HEK293 (cell line): ENCODE measurements around the gene HNRNPL.
A peak's percentile ranks its signal among the peaks of the same experiment; 100 is the strongest.

Experiments used
- CTCF ChIA-PET: fragments of 350-600 bp; formaldehyde crosslinking; extraction: SDS; loops from one replicate; lab custom pipeline; 2021; ENCODE audit warnings: antibody characterized with exemption; lab: Yijun Ruan, JAX
- POLR2A ChIA-PET: fragments of 300-600 bp; formaldehyde crosslinking; extraction: SDS; loops from one replicate; lab custom pipeline; 2020; ENCODE audit warnings: antibody characterized with exemption, inconsistent platforms; lab: Yijun Ruan, JAX
- H3K27ac ChIP-seq: fragments of 200-500 bp; sonication (Bioruptor generic); 2 replicates; pipeline ENCODE4 v1.5.1; 2014; ENCODE audit warnings: low read depth, low read length, control low read depth, inconsistent platforms; ENCODE audit errors: extremely low read depth
- H3K36me3 ChIP-seq, 2 experiments: fragments of 200-500 bp in 1 of 2; sonication (Bioruptor generic) in 1 of 2; 1 replicate in 1 of 2; 2 replicates in 1 of 2; pipeline ENCODE4 v1.5.1; 2014 to 2017; ENCODE audit warnings: inconsistent platforms in 2 of 2, low read length in 2 of 2; ENCODE audit not compliant: control insufficient read depth in 2 of 2, insufficient read depth in 1 of 2
- H3K4me1 ChIP-seq: fragments of 200-500 bp; sonication (Bioruptor generic); 2 replicates; pipeline ENCODE4 v1.5.1; 2014; ENCODE audit warnings: mild to moderate bottlenecking, low read length, inconsistent platforms; ENCODE audit not compliant: control insufficient read depth, insufficient read depth
- H3K4me3 ChIP-seq: 2 replicates; pipeline ENCODE4 v1.5.1; 2011; ENCODE audit warnings: low read depth, mild to moderate bottlenecking, control low read depth, low read length, moderate library complexity
- H3K9me3 ChIP-seq: fragments of 200-500 bp; sonication (Bioruptor generic); 2 replicates; pipeline ENCODE4 v1.5.1; 2014; ENCODE audit warnings: low read depth, low read length, inconsistent platforms; ENCODE audit not compliant: control insufficient read depth, insufficient read depth
- BCL11B ChIP-seq: fragments of 450-650 bp; formaldehyde crosslinking; IDR thresholded peaks from 2 replicates; pipeline ENCODE4 v1.5.1; 2016; ENCODE audit warnings: low read depth, missing biosample characterization, missing genetic modification characterization
- HOXA7 ChIP-seq: sonication (generic); formaldehyde crosslinking; IDR thresholded peaks from 2 replicates; pipeline ENCODE4 v1.8.1; 2022; ENCODE audit warnings: missing genetic modification reagents, borderline replicate concordance
- INSM2 ChIP-seq: fragments of 450-650 bp; formaldehyde crosslinking; IDR thresholded peaks from 2 replicates; pipeline ENCODE4 v1.5.1; 2016; ENCODE audit warnings: missing biosample characterization, missing genetic modification characterization
- ZNF138 ChIP-seq: fragments of 450-650 bp; formaldehyde crosslinking; IDR thresholded peaks from 2 replicates; pipeline ENCODE4 v1.5.1; 2016; ENCODE audit warnings: missing biosample characterization, missing genetic modification characterization, borderline replicate concordance
- ZNF223 ChIP-seq: fragments of 450-650 bp; formaldehyde crosslinking; IDR thresholded peaks from 2 replicates; pipeline ENCODE4 v1.5.1; 2016; ENCODE audit warnings: missing biosample characterization, missing genetic modification characterization
- ZNF24 ChIP-seq: fragments of 450-650 bp; formaldehyde crosslinking; IDR thresholded peaks from 2 replicates; pipeline ENCODE4 v1.5.1; 2016; ENCODE audit warnings: missing biosample characterization, missing genetic modification characterization
- ZNF335 ChIP-seq: fragments of 450-650 bp; formaldehyde crosslinking; conservative IDR thresholded peaks from 2 replicates; pipeline ENCODE4 v1.5.1; 2016; ENCODE audit warnings: missing biosample characterization, missing genetic modification characterization
- ZNF341 ChIP-seq: fragments of 450-650 bp; formaldehyde crosslinking; IDR thresholded peaks from 2 replicates; pipeline ENCODE4; 2016; ENCODE audit warnings: low read depth, missing biosample characterization, missing genetic modification characterization
- ZNF354C ChIP-seq: fragments of 450-650 bp; formaldehyde crosslinking; IDR thresholded peaks from 2 replicates; pipeline ENCODE4 v1.5.1; 2016; ENCODE audit warnings: missing biosample characterization, missing genetic modification characterization, low read depth, borderline replicate concordance
- ZNF391 ChIP-seq: fragments of 450-650 bp; formaldehyde crosslinking; IDR thresholded peaks from 2 replicates; pipeline ENCODE4 v1.5.1; 2016; ENCODE audit warnings: low read depth, missing biosample characterization, missing genetic modification characterization, borderline replicate concordance
- ZNF394 ChIP-seq: fragments of 450-650 bp; formaldehyde crosslinking; IDR thresholded peaks from 2 replicates; pipeline ENCODE4 v1.5.1; 2016; ENCODE audit warnings: missing biosample characterization, missing genetic modification characterization, mild to moderate bottlenecking, moderate library complexity, borderline replicate concordance
- ZNF48 ChIP-seq: fragments of 450-650 bp; formaldehyde crosslinking; IDR thresholded peaks from 2 replicates; pipeline ENCODE4 v1.5.1; 2016; ENCODE audit warnings: missing biosample characterization, missing genetic modification characterization
- ZNF501 ChIP-seq: fragments of 450-650 bp; formaldehyde crosslinking; IDR thresholded peaks from 2 replicates; pipeline ENCODE4 v1.5.1; 2016; ENCODE audit warnings: missing biosample characterization, missing genetic modification characterization
- ZNF529 ChIP-seq: fragments of 450-650 bp; formaldehyde crosslinking; IDR thresholded peaks from 2 replicates; pipeline ENCODE4 v1.5.1; 2017; ENCODE audit warnings: missing genetic modification characterization, missing biosample characterization; ENCODE audit not compliant: insufficient replicate concordance
- ZNF530 ChIP-seq: fragments of 450-650 bp; formaldehyde crosslinking; IDR thresholded peaks from 2 replicates; pipeline ENCODE4 v1.5.1; 2016; ENCODE audit warnings: low read depth, missing biosample characterization, missing genetic modification characterization
- ZNF610 ChIP-seq: fragments of 450-650 bp; formaldehyde crosslinking; IDR thresholded peaks from 2 replicates; pipeline ENCODE4 v1.5.1; 2016; ENCODE audit warnings: missing biosample characterization, missing genetic modification characterization, borderline replicate concordance
- ZNF623 ChIP-seq: fragments of 450-650 bp; formaldehyde crosslinking; IDR thresholded peaks from 2 replicates; pipeline ENCODE4 v1.5.1; 2016; ENCODE audit warnings: missing biosample characterization, missing genetic modification characterization
- ZNF707 ChIP-seq: fragments of 450-650 bp; formaldehyde crosslinking; IDR thresholded peaks from 2 replicates; pipeline ENCODE4 v1.5.1; 2016; ENCODE audit warnings: missing biosample characterization, missing genetic modification characterization
- ZNF830 ChIP-seq: fragments of 450-650 bp; IDR thresholded peaks from 2 replicates; pipeline ENCODE4 v1.5.0; 2018; ENCODE audit warnings: missing biosample characterization, missing genetic modification characterization, low read depth, mild to moderate bottlenecking, moderate library complexity
- TF ChIP-seq, protein P1 (sequence below): fragments of 450-650 bp; formaldehyde crosslinking; IDR thresholded peaks from 2 replicates; pipeline ENCODE4 v1.5.1; 2016; ENCODE audit warnings: missing biosample characterization, missing genetic modification characterization

The HNRNPL gene

DNA sequence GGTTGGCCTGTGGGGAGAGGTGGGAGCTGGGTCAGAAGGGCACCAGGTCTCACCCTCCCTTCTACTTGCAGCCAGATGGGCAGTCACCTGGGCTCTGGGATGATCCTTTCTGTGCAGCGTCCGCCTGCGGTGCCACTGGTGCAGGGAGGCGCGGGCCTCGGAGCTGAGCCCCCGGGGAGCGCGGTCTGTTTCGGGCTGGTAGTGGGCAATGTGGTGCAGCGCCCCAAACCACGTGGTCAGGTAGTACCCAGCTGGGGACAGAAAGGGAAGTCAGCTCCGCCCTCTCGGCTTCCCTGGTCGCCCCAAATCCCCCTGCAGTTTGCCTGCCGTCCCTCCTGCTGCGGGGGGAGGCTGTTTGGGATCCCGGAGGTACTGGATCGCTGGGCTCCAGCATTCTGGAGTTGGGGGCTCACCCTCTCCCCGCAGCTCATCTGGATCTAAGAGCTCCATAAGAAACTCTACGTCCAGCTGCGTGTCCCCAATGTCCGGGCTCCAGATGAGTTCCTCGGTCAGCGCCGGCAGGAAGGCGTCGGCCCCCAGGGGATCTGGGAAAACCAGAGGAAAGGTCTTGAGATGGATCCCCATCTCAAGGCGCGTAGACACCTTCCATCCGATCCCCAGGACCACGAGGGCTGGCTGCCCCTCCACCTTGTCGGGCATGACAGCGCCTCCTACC is 19.5 kb upstream of the HNRNPL start:
- no peak overlapping the region for H3K27ac ChIP-seq
- TF ChIP-seq ZNF394 (tag by site-specific recombination) (no peak), ZNF530 (tag by site-specific recombination) (no peak), ZNF24 (no peak), ZNF48 (tag by site-specific recombination) (no peak), HOXA7 (CRISPR knock-in tag) (no peak), ZNF529 (tag by site-specific recombination) (no peak), INSM2 (tag by site-specific recombination) (no peak), ZNF391 (tag by site-specific recombination) (no peak), ZNF138 (no peak)
- TF ChIP-seq, protein P1, sequence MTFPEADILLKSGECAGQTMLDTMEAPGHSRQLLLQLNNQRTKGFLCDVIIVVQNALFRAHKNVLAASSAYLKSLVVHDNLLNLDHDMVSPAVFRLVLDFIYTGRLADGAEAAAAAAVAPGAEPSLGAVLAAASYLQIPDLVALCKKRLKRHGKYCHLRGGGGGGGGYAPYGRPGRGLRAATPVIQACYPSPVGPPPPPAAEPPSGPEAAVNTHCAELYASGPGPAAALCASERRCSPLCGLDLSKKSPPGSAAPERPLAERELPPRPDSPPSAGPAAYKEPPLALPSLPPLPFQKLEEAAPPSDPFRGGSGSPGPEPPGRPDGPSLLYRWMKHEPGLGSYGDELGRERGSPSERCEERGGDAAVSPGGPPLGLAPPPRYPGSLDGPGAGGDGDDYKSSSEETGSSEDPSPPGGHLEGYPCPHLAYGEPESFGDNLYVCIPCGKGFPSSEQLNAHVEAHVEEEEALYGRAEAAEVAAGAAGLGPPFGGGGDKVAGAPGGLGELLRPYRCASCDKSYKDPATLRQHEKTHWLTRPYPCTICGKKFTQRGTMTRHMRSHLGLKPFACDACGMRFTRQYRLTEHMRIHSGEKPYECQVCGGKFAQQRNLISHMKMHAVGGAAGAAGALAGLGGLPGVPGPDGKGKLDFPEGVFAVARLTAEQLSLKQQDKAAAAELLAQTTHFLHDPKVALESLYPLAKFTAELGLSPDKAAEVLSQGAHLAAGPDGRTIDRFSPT (tag by site-specific recombination), result no peak
- TF ChIP-seq, all 188 proteins: peak for 0
- no peaks in the 10 kb centered on the region for H3K9me3 ChIP-seq
- CTCF ChIA-PET, result interaction anchor here (0.6 to 1.0 kb wide), 4 partner anchors 17 to 100 kb away, joined by 3 to 7 read pairs (median 4); partner anchors contain the start of genes MRPS12 and SARS2
- H3K4me3 ChIP-seq, result no peak overlapping the region
- peaks cover 5 to 12% of the 10 kb centered on the region in 2 experiments; a peak in 2 of 3 replicates for H3K36me3 ChIP-seq
- H3K4me1 ChIP-seq, result peaks cover 2% of the 10 kb centered on the region; the same call in 1 of the 2 replicates
- POLR2A ChIA-PET, result interaction anchor here (0.6 to 1.0 kb wide), 2 partner anchors 16 to 123 kb away, joined by 3 to 4 read pairs; no protein-coding TSS in a partner anchor

- Histone ChIP-seq H3K4me3 (no peak overlapping the region), H3K27ac (0 out of 2 replicates have a peak overlapping the region, but pooled peaks have one; percentile 37), H3K36me3 (peaks cover 5 to 12% of the 10 kb centered on the region in 2 experiments; a peak in 2 of 3 replicates), H3K9me3 (no peaks in the 10 kb centered on the region), H3K4me1 (peaks cover 2% of the 10 kb centered on the region; the same call in 1 of the 2 replicates)
- POLR2A ChIA-PET, result interaction anchor here (0.6 to 1.0 kb wide), 5 partner anchors 12 to 122 kb away, joined by 3 to 4 read pairs (median 4); no protein-coding TSS in a partner anchor
- CTCF ChIA-PET, result interaction anchor here (0.8 kb wide), 1 partner anchor 17 kb away, joined by 7 read pairs; no protein-coding TSS in a partner anchor
- TF ChIP-seq ZNF223 (tag by site-specific recombination) (no peak), ZNF830 (tag by site-specific recombination) (no peak), ZNF335 (tag by site-specific recombination) (peak; percentile 40; the same call in 1 of the 2 replicates), ZNF610 (tag by site-specific recombination) (no peak), BCL11B (tag by site-specific recombination) (no peak), ZNF707 (tag by site-specific recombination) (no peak), ZNF623 (tag by site-specific recombination) (peak; percentile 96), ZNF501 (no peak), ZNF354C (no peak), ZNF341 (tag by site-specific recombination) (peak; percentile 97)
These were observed 18.8 kb upstream of the HNRNPL start for GRCh38 chr19:38868551-38868950.
